Stomach (tissue), 9 donors: ENCODE measurements around the gene RRAGC. TPM values are rescaled to one million over a fixed set of nuclear protein-coding genes. Genes with fewer than 3 reads are reported as not detected.
A peak's percentile ranks its signal among the peaks of the same experiment; 100 is the strongest.

Source experiments
- DNase-seq, 2 donors: peaks; one replicate each; pipeline versions ENCODE4 v3.0.0 to v3.0.0-alpha.2; 2013 to 2019
- H3K27ac ChIP-seq, 5 donors: fragments of 200-600 bp in 4 of 5; sonication (generic) in 4 of 5; one replicate each; pipeline ENCODE4 v1.5.1; 2013 to 2019; ENCODE audit warnings: mild to moderate bottlenecking in 1 of 5, moderate library complexity in 1 of 5
- H3K27me3 ChIP-seq, 3 donors: fragments of 200-600 bp; sonication (generic); one replicate each; pipeline ENCODE4 v1.5.1; 2017 to 2019; ENCODE audit warnings: mixed run types in 1 of 3
- H3K36me3 ChIP-seq, 4 donors: fragments of 200-600 bp; sonication (generic); 1 replicate in 3 of 4; 2 replicates in 1 of 4; pipeline ENCODE4 v1.5.1; 2016 to 2019
- H3K4me1 ChIP-seq, 4 donors: fragments of 200-600 bp; sonication (generic); one replicate each; pipeline ENCODE4 v1.5.1; 2016 to 2019
- H3K4me3 ChIP-seq, 4 donors: fragments of 200-600 bp; sonication (generic) in 3 of 4; one replicate each; pipeline ENCODE4 v1.5.1; 2016 to 2019; ENCODE audit warnings: mild to moderate bottlenecking in 1 of 4
- H3K9me3 ChIP-seq, 4 donors: fragments of 200-600 bp; sonication (generic); one replicate each; pipeline ENCODE4 v1.5.1; 2016 to 2019
- CTCF ChIP-seq, 7 experiments: fragments of 450-650 bp in 4 of 7; fragments of 200-600 bp in 3 of 7; sonication (generic) in 3 of 7; IDR thresholded peaks; one replicate each; pipeline ENCODE4 v1.5.1; 2016 to 2019; ENCODE audit warnings: antibody characterized with exemption in 7 of 7, control low read depth in 2 of 7, mild to moderate bottlenecking in 1 of 7
- EP300 ChIP-seq: sonication (generic); formaldehyde crosslinking; IDR thresholded peaks from one replicate; pipeline ENCODE4 v1.6.1; 2017; ENCODE audit warnings: antibody characterized with exemption
- POLR2A ChIP-seq, 4 donors: fragments of 450-650 bp; IDR thresholded peaks; one replicate each; pipeline ENCODE4 v1.6.1; 2016; ENCODE audit warnings: antibody characterized with exemption in 4 of 4, control low read depth in 2 of 4, mild to moderate bottlenecking in 1 of 4, moderate library complexity in 1 of 4
- POLR2AphosphoS5 ChIP-seq, 3 donors: sonication (generic); formaldehyde crosslinking; IDR thresholded peaks; one replicate each; pipeline ENCODE4 v1.6.1; 2016; ENCODE audit warnings: antibody characterized with exemption in 3 of 3
- WGBS, 5 donors: extraction: QIAGEN DNeasy Blood & Tissue Kit in 3 of 5; methylation state at CpG; one replicate each; pipeline versions ENCODE4 v1.1.5 to v1.1.7; 2013 to 2018; 5-methylcytosine and 5-hydroxymethylcytosine counted together
- intact Hi-C: fragments of 100-400 bp; cut with DNase I; formaldehyde crosslinking; loops from one replicate; pipeline ENCODE4 v1.15.1; 2023; ENCODE audit warnings: low total_unique reads
- polyA plus RNA-seq, 3 donors: library from polyadenylated mRNA; stranded (reverse); fragments of 200-250 nt; gene quantifications; one replicate each; pipeline ENCODE4 v1.2.3, GENCODE V29; 2013
- total RNA-seq, 5 donors: library from RNA; depleted of rRNA; stranded (reverse); fragments of >200 nt; gene quantifications; one replicate each; pipeline versions ENCODE4 v1.1.0 to v1.2.3, GENCODE V29; 2014 to 2016
- donor health status: healthy with polysubstance abuse.
- donor health status: Bipolar disorder and iron deficiency.
- donor health status: healthy.

The RRAGC gene
- total and polyA plus RNA-seq, 8 donors = 1.2 to 25.0 (median 11.2) TPM

DNA sequence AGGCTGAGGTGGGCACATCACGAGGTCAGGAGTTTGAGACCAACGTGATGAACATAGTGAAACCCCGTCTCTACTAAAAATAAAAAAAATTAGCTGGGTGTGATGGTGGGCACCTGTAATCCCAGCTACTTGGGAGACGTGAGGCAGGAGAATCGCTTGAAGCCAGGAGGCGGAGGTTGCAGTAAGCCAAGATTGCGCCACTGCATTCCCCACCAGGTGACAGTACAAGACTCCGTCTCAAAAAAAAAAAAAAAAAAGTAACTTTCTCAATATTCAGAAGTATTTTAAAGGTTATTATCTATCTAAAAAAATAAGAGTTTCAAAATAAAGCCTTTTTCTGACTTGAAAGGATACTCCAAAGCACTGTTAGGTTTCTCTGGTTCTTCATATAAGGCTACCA lies 7.6 kb upstream of the RRAGC start:
- no peak for TF ChIP-seq POLR2A (IDR thresholded peaks at IDR 0.05)
- no peak for TF ChIP-seq EP300
- TF ChIP-seq POLR2AphosphoS5 (IDR thresholded peaks at IDR 0.05) = no peak
- TF ChIP-seq CTCF (IDR thresholded peaks at IDR 0.05) = no peak
- peaks cover 3 to 26% (median 18%) of the 10 kb centered on the region in 4 donors for H3K36me3 ChIP-seq
- H3K27me3 ChIP-seq = no peaks in the 10 kb centered on the region
- peaks cover 6 to 41% (median 20%) of the 10 kb centered on the region in 4 donors for H3K4me1 ChIP-seq
- WGBS, 5 donors = 94 to 98% (median 96%) methylated on average over 8 of the region's 8 CpGs
- DNase-seq = no peak
- no peak overlapping the region for H3K4me3 ChIP-seq
- intact Hi-C loops = no loop called here
- no peaks in the 10 kb centered on the region for H3K9me3 ChIP-seq
- H3K27ac ChIP-seq = no peak overlapping the region

DNA sequence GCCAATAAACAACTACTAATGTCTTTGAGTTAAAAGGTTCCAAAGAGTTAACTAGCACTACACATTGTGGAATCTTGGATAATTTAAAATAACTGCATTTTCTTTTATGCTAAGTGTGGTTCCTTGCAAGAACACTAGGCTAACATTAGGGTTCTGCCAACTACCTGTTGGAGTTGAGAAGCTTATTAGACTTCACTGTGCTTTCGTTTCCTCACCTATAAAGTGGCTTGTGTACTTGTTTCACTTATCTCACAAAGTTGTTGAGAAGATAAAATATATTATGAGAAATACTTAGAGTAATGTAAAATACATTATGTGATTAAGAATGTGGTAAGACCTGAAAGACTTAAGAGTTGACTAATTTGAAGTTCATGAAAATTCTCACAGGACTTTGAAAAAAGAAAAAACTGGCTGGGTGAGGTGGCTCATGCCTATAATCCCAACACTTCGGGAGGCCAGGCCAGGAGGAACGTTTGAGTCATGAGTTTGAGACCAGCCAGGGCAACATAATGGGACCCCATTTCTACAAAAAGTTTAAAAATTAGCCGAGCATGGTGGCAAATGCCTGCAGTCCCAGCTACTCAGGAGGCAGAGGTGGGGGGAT lies 5.6 kb upstream of the RRAGC start:
- peaks cover 0 to 50% (median 26%) of the 10 kb centered on the region in 4 donors for H3K4me1 ChIP-seq
- no peaks in the 10 kb centered on the region for H3K27me3 ChIP-seq
- TF ChIP-seq CTCF (IDR thresholded peaks at IDR 0.05) (no peak), POLR2AphosphoS5 (IDR thresholded peaks at IDR 0.05) (no peak), EP300 (no peak), POLR2A (IDR thresholded peaks at IDR 0.05) (no peak)
- peaks cover 3 to 26% (median 18%) of the 10 kb centered on the region in 4 donors for H3K36me3 ChIP-seq
- no peak overlapping the region for H3K4me3 ChIP-seq
- intact Hi-C loops = no loop called here
- H3K9me3 ChIP-seq = no peaks in the 10 kb centered on the region
- no peak overlapping the region for H3K27ac ChIP-seq
- peak in 1 of 2 donors; percentile 20 for DNase-seq
- WGBS, 5 donors = 41 to 61% (median 49%) methylated on average over 4 of the region's 4 CpGs

DNA sequence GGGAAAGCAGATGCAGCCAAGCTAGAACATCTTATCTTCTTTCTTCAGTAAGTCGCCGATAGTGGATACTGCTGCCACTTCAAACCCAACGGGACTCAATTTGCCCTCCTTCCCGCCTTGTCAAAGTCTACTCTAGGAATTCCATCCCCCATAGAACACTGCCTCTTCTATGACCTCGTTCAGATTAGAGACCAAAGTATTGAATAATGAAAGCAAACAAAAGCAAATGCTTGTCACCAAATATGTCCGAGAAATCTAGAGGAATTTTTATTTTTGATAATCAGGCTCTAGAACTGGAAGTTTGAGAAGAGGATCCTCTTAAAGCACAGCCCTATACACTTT lies 853 bp upstream of the RRAGC start:
- Histone ChIP-seq H3K4me3 (peak overlapping the region; percentile 88 to 98 (median 91)), H3K27ac (peak overlapping the region; percentile 63 to 95 (median 95)), H3K4me1 (peaks cover 26 to 78% (median 56%) of the 10 kb centered on the region in 4 donors), H3K9me3 (no peaks in the 10 kb centered on the region), H3K27me3 (no peaks in the 10 kb centered on the region), H3K36me3 (peaks cover 11 to 27% (median 22%) of the 10 kb centered on the region in 4 donors)
- intact Hi-C loops = no loop called here
- peak in 1 of 2 donors; percentile 38 for DNase-seq
- 3 to 16% (median 5%) methylated on average over 6 of the region's 6 CpGs for WGBS, 5 donors
- TF ChIP-seq EP300 = no peak
- TF ChIP-seq CTCF (IDR thresholded peaks at IDR 0.05) = no peak
- no peak for TF ChIP-seq POLR2AphosphoS5 (IDR thresholded peaks at IDR 0.05)
- no peak for TF ChIP-seq POLR2A (IDR thresholded peaks at IDR 0.05)

DNA sequence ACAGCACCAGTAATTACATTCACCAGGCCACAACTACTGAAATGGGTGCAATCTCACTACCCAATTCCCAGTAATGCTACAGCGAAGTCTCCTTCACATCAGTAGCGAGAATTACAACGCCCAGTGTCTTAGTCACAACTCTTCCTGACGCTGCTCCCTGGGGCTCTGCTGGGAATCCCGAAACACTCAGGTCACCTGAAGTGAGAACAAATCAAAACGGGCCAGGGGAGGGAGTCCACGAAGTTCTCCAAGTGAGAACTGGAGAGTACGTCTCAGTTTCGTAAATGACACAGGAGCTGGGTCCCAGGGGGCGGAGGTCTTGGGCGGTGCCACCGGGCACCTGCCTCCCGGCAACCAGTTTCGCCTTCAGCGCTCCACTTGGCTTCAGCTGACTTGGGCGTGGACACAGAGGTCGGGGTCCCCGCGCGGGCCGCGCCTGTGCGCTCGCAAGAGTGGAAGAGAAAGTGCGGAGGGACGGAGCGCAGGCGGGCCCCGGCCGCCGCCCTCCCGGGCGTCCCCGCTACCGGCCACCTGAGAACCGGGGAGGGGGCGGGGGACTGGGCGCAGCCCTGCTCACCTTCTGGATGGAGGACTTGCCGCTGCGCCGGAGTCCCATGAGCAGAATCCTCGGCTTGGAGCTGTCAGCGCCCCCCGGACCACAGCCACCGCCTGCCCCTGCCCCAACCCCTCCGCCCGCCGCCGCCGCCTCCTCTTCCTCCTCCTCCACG lies 575 bp downstream of the RRAGC start:
- no peaks in the 10 kb centered on the region for H3K27me3 ChIP-seq
- H3K27ac ChIP-seq = peak overlapping the region; percentile 91 to 95 (median 95)
- intact Hi-C loops = no loop called here
- peaks cover 18 to 40% (median 31%) of the 10 kb centered on the region in 4 donors for H3K36me3 ChIP-seq
- 0 to 1% (median 0%) methylated on average over 31 to 51 of the region's 51 CpGs for WGBS, 5 donors
- TF ChIP-seq POLR2A (IDR thresholded peaks at IDR 0.05) (no peak), POLR2AphosphoS5 (IDR thresholded peaks at IDR 0.05) (peak; percentile 4 to 33 (median 30))
- no peaks in the 10 kb centered on the region for H3K9me3 ChIP-seq
- peaks cover 26 to 67% (median 53%) of the 10 kb centered on the region in 4 donors for H3K4me1 ChIP-seq
- peak overlapping the region; percentile 88 to 98 (median 91) for H3K4me3 ChIP-seq
- peak; percentile 76 to 84 for DNase-seq
